ENCODE measurements around the gene KRT20.
"Not testable (repeated sequence)": the region's sequence is repeated elsewhere in the genome, so short reads cannot be mapped to it uniquely, and the experiment has no call there.

Gene KRT20

GRCh38 chr17:40884708-40885512, at the start of gene KRT20:
KRT20 (minus strand) TSS chr17:40885242; CDS start chr17:40885185, 57 bp downstream.
- no peak for DNase-seq

- no peak for DNase-seq
These were observed 47.6 kb upstream of the KRT20 start for GRCh38 chr17:40932608-40933007.

GRCh38 chr17:40931311-40931710, 46.3 kb upstream of the KRT20 start:
- no peak for DNase-seq

- DNase-seq: no peak
These were observed 41.3 kb upstream of the KRT20 start for GRCh38 chr17:40926341-40926740.

GRCh38 chr17:40922239-40922638, 37.2 kb upstream of the KRT20 start:
- DNase-seq: no peak

- DNase-seq: no peak
These were observed 36.0 kb upstream of the KRT20 start for GRCh38 chr17:40921026-40921425.

- DNase-seq: not testable (repeated sequence)
These were observed 32.1 kb upstream of the KRT20 start for GRCh38 chr17:40917116-40917515.

GRCh38 chr17:40916366-40916765, 31.3 kb upstream of the KRT20 start:
- no peak for DNase-seq

- no peak for DNase-seq
These were observed 30.7 kb upstream of the KRT20 start for GRCh38 chr17:40915721-40916256.

- DNase-seq: no peak
These were observed 30.2 kb upstream of the KRT20 start for GRCh38 chr17:40915199-40915661.

GRCh38 chr17:40914075-40914855, 29.2 kb upstream of the KRT20 start:
- DNase-seq: no peak

- DNase-seq: no peak
These were observed 27.6 kb upstream of the KRT20 start for GRCh38 chr17:40912486-40913210.

- DNase-seq: no peak
These were observed 25.4 kb upstream of the KRT20 start for GRCh38 chr17:40910441-40910841.

- DNase-seq: no peak
These were observed 24.7 kb upstream of the KRT20 start for GRCh38 chr17:40909755-40910154.

GRCh38 chr17:40909351-40909750, 24.3 kb upstream of the KRT20 start:
- peak; percentile 56 for DNase-seq

GRCh38 chr17:40906613-40907012, 21.6 kb upstream of the KRT20 start:
- no peak for DNase-seq

GRCh38 chr17:40905370-40905769, 20.3 kb upstream of the KRT20 start:
- DNase-seq: no peak

- DNase-seq: no peak
These were observed 18.2 kb upstream of the KRT20 start for GRCh38 chr17:40903129-40903847.

- DNase-seq: no peak
These were observed 17.5 kb upstream of the KRT20 start for GRCh38 chr17:40902498-40902897.

GRCh38 chr17:40901981-40902474, 17.0 kb upstream of the KRT20 start:
- no peak for DNase-seq

GRCh38 chr17:40900809-40901356, 15.8 kb upstream of the KRT20 start:
- no peak for DNase-seq

- no peak for DNase-seq
These were observed 11.9 kb upstream of the KRT20 start for GRCh38 chr17:40896916-40897455.
